RWPE2 (cell line): ENCODE results near the gene CDC34.
A peak's percentile ranks its signal among the peaks of the same experiment; 100 is the strongest.

Experiments
- ATAC-seq: fragments of 200-7000 bp; cut with Tn5 transposase; 3 replicates; pipeline ENCODE4 v1.9.1; 2021; ENCODE audit warnings: low read depth
- DNase-seq: peaks from one replicate; pipeline ENCODE4 v3.0.0-alpha.2; 2020; ENCODE audit warnings: low spot score
- H3K27ac ChIP-seq: fragments of 450-650 bp; 2 replicates; pipeline ENCODE4 v1.5.1; 2017; ENCODE audit warnings: mild to moderate bottlenecking; ENCODE audit not compliant: poor library complexity, severe bottlenecking
- H3K27me3 ChIP-seq: fragments of 250-450 bp; sonication (Bioruptor Pico); 2 replicates; pipeline ENCODE4 v1.5.1; 2021; ENCODE audit warnings: mild to moderate bottlenecking, moderate library complexity; ENCODE audit not compliant: insufficient read depth, poor library complexity, severe bottlenecking
- H3K36me3 ChIP-seq: fragments of 250-450 bp; sonication (Bioruptor Pico); 2 replicates; pipeline ENCODE4 v1.5.1; 2020; ENCODE audit warnings: low read depth, mild to moderate bottlenecking, moderate library complexity
- H3K4me1 ChIP-seq: fragments of 250-450 bp; sonication (Bioruptor Pico); 2 replicates; pipeline ENCODE4 v1.5.1; 2021; ENCODE audit warnings: mild to moderate bottlenecking, moderate library complexity; ENCODE audit not compliant: insufficient read depth, poor library complexity, severe bottlenecking
- H3K4me3 ChIP-seq: fragments of 250-450 bp; sonication (Bioruptor Pico); 2 replicates; pipeline ENCODE4 v1.5.1; 2021; ENCODE audit warnings: mild to moderate bottlenecking, moderate library complexity; ENCODE audit not compliant: severe bottlenecking
- H3K9me3 ChIP-seq: fragments of 250-450 bp; sonication (Bioruptor Pico); 2 replicates; pipeline ENCODE4 v1.5.1; 2021; ENCODE audit warnings: mild to moderate bottlenecking, moderate library complexity; ENCODE audit not compliant: severe bottlenecking
- CTCF ChIP-seq: fragments of 450-650 bp; IDR thresholded peaks from one replicate; pipeline ENCODE4 v1.5.1; 2017; ENCODE audit warnings: mild to moderate bottlenecking, moderate library complexity; ENCODE audit not compliant: poor library complexity, severe bottlenecking

CDC34 gene

GRCh38 chr19:497869-498510 lies 33.6 kb upstream of the CDC34 start:
- no peaks in the 10 kb centered on the region for H3K36me3 ChIP-seq
- DNase-seq (no peak), ATAC-seq (peak; percentile 31; the same call in 2 of the 3 replicates)
- no peaks in the 10 kb centered on the region for H3K4me1 ChIP-seq
- no peak for TF ChIP-seq CTCF
- H3K27me3 ChIP-seq, result peaks cover 15% of the 10 kb centered on the region
- H3K27ac ChIP-seq, result no peak overlapping the region
- H3K9me3 ChIP-seq, result no peaks in the 10 kb centered on the region
- no peak overlapping the region for H3K4me3 ChIP-seq

- Histone ChIP-seq H3K9me3 (no peaks in the 10 kb centered on the region), H3K4me1 (no peaks in the 10 kb centered on the region), H3K36me3 (no peaks in the 10 kb centered on the region), H3K27ac (no peak overlapping the region), H3K4me3 (no peak overlapping the region), H3K27me3 (peaks cover 15% of the 10 kb centered on the region)
- no peak for TF ChIP-seq CTCF
- ATAC-seq (no peak), DNase-seq (no peak)
These were observed 33.1 kb upstream of the CDC34 start for GRCh38 chr19:498511-498891.

- Histone ChIP-seq H3K27ac (no peak overlapping the region), H3K4me1 (no peaks in the 10 kb centered on the region), H3K27me3 (peaks cover 15% of the 10 kb centered on the region), H3K4me3 (no peak overlapping the region), H3K9me3 (no peaks in the 10 kb centered on the region), H3K36me3 (no peaks in the 10 kb centered on the region)
- TF ChIP-seq CTCF, result no peak
- DNase-seq, result no peak
- no peak for ATAC-seq
These were observed 32.5 kb upstream of the CDC34 start for GRCh38 chr19:498977-499623.

- Histone ChIP-seq H3K27ac (no peak overlapping the region), H3K4me1 (peaks cover 11% of the 10 kb centered on the region), H3K27me3 (peaks cover 7% of the 10 kb centered on the region), H3K4me3 (no peak overlapping the region), H3K9me3 (no peaks in the 10 kb centered on the region), H3K36me3 (no peaks in the 10 kb centered on the region)
- DNase-seq (no peak), ATAC-seq (no peak)
- TF ChIP-seq CTCF, result no peak
These were observed 29.9 kb upstream of the CDC34 start for GRCh38 chr19:501646-502045.

GRCh38 chr19:504616-505015 lies 26.9 kb upstream of the CDC34 start:
- H3K4me3 ChIP-seq, result no peak overlapping the region
- no peak for TF ChIP-seq CTCF
- H3K4me1 ChIP-seq, result peaks cover 11% of the 10 kb centered on the region
- ATAC-seq (no peak), DNase-seq (no peak)
- H3K27me3 ChIP-seq, result no peaks in the 10 kb centered on the region
- H3K9me3 ChIP-seq, result no peaks in the 10 kb centered on the region
- H3K36me3 ChIP-seq, result no peaks in the 10 kb centered on the region
- H3K27ac ChIP-seq, result no peak overlapping the region
